ENCODE results near the gene RHBDF1.
A peak's percentile ranks its signal among the peaks of the same experiment; 100 is the strongest.

RHBDF1 gene, protein sequence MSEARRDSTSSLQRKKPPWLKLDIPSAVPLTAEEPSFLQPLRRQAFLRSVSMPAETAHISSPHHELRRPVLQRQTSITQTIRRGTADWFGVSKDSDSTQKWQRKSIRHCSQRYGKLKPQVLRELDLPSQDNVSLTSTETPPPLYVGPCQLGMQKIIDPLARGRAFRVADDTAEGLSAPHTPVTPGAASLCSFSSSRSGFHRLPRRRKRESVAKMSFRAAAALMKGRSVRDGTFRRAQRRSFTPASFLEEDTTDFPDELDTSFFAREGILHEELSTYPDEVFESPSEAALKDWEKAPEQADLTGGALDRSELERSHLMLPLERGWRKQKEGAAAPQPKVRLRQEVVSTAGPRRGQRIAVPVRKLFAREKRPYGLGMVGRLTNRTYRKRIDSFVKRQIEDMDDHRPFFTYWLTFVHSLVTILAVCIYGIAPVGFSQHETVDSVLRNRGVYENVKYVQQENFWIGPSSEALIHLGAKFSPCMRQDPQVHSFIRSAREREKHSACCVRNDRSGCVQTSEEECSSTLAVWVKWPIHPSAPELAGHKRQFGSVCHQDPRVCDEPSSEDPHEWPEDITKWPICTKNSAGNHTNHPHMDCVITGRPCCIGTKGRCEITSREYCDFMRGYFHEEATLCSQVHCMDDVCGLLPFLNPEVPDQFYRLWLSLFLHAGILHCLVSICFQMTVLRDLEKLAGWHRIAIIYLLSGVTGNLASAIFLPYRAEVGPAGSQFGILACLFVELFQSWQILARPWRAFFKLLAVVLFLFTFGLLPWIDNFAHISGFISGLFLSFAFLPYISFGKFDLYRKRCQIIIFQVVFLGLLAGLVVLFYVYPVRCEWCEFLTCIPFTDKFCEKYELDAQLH

DNA sequence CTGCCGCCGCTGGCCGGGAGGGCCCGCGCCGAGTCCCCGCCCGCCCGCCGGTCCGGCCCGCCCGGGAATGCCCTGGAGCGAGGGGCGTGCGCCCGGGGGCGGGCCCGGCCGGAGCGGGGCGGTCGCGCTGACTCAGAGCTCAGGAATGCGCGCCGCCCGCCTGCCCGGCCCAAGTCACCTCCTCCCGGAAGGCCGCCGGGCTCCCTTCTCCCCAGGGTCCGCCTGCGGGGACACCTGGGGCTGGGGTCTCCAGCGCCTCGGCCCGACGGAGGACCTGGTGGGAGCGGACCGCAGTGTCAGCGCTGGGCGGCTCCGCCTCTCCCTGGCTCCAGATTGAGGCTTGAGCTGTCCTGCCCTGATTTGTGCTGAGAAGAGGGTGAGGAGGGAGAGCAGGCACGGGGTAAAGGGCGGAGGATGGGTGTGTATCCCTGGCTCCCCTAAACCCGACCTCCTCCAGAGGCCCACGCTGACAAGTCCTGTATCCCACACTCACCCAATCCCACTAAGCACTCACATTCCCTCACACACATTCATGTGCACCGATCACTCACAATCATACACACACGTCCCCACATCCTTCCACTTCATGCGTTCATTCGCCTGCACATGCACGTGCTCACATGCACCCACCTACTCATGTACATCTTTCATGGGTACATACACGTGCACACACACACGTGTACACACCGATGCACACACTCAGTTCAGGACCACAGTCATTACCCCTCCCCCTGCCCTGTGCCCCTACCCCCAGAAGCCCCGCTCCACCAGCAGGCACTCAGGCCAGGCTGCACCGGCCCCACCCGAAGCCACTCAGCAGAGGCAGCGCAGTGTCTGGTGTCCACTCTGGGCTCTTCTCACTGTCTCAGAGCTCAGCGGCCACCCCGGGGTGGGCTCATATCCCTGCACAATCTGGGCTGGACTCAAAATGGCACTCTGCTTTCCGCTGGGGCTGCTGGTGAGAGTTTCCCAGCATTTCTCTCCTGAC is at the start of gene RHBDF1:
RHBDF1 (minus strand) TSS at position 71 of the 988 bp plus-strand sequence. CDS start 7,616 bp downstream, outside the sequence.
- no peak for DNase-seq

DNA sequence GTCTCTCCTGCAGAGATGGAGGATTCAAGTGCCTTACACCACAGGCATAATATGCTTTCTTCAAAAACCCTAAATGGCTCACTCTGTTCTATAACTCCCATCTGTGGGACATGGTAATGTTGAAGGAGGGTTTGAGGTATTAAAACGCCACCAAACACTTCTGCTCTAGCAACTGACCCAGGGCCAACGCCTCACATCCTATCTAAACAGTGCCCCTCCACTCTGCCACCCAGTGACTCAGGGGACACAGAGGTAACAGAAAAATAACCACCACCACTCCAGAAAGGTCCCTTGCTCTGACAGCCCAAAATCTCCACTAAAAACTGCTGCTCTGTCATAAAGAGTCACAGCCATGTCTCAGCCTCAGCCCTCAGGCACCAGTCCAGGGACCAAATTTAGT is 48.3 kb upstream of the RHBDF1 start:
- DNase-seq: no peak

DNA sequence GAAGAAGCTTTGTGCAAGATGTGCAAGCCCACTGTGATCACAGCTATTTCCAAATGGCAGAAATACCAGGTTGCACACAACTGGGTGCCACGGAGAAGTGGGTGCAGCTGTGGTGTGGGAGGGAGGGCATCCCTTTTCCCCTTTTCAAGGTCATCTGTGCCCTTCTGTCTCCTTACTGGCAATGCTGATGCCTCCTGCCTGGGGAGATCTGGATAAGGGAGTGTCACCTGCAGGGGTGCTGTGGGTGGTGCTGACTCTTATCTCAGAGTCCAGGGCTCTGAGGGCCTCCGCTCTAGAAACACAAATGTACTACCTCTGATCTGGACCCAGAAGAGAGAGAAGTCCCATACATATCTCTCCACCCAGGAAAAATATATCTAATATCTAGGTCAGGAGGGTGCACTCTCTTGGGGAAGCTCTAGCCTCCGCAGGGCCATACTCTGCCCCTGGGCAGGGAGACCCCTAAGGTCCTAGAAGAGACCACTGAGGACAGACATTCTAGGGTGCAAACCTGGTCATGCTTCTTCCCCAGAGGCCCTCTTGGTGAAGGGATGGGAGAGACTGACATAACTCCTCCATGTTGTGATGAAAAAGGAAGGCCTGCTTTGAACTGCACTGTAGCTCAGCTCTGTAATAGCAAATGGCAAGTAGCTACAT is 47.5 kb upstream of the RHBDF1 start:
- no peak for DNase-seq

DNA sequence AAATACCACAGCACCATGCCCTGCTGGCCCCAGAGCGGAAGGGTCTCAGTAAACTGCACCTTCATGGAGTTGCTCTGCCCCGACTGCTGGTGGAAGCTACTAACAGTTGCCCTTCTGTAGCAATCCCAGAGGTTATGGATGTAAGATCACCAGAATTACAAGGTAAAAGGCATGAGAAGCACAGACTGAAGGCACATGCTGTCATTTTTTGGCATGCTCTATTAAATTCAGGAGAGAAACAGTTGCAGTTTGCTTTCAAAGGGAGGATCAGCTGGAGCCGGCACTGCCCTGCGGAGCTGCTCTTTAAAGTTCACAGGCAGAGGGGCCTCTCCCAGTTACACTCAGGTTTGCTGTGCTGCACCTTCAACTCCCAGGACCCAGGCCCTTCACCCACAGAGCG is 46.9 kb upstream of the RHBDF1 start:
- no peak for DNase-seq

DNA sequence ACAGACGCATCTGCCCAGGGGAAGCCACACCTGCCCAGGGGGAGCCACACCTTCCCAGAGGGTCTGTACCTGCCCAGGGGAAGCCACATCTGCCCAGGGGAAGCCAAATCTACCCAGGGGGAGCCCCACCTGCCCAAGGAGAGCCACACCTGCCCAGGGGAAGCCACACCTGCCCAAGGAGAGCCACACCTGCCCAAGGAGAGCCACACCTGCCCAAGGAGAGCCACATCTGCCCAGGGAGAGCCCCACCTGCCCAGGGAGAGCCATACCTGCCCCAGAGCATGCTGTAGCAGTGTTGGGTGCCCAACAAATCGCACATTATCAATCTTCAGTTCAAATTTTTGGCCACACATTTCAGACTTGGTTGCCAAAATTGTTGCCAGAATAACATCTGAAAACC is 46.4 kb upstream of the RHBDF1 start:
- no peak for DNase-seq

DNA sequence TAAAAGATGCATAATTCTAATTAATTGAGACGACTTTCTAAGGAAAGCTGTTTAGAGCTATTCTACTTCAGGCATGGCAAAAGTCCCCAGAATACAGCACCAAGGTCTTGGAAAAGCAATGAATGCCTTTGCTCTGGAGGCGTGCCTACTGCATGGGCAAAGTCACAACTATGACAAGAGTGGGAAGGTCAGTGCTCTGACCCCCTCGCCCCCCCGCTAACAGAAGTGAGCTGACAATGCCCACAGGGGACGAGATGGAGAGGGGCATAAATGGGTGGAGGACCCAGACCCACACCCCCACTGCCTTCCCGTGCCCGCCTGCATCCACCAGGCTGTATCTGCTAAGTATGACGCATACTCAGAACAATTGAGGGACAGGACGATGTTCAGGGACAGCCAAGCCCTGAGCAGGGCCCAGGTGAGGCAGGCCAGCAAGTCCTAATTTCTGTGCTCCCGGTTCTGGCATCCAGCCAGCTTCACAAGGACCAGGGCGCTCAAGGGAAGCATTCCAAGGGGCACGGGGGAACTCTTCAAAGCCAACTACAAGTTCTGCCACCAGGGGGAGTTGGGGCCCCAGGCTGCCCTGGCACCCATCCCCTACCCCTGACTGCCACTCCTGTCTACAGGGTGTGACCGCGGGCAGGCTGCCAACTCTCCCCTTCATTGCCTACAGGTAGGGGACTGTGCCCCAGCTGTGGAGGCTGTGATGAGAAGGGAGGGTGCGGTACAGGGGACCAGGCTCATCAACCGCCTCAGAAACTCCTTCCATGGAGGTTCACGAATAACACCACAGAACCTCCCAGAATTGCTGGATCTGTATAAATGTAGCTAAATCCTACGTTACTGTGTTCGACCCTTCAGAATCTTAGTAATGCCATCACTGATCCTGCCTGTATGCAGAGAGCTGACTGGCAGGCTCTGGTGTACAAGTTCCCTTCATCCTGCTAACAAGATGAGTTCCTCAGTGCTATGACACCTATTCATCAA is 45.2 kb upstream of the RHBDF1 start:
- DNase-seq: peak; percentile 73

DNA sequence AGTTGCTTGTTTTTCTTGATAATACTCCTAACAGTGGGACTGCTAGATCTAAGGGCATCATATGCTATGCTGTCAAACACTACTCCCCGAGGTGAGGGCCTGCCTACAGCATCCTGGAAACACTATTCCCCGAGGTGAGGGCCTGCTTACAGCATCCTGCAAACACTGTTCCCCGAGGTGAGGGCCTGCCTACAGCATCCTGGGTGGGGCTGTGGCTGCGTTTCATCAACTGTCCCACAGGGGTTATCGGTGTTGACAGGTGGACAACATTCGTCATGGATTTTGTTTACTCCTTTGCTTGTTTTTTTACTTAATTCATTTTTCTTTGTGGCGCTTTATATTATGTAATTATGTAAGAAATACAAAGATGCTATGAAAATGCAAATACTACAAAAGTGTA is 43.6 kb upstream of the RHBDF1 start:
- no peak for DNase-seq

DNA sequence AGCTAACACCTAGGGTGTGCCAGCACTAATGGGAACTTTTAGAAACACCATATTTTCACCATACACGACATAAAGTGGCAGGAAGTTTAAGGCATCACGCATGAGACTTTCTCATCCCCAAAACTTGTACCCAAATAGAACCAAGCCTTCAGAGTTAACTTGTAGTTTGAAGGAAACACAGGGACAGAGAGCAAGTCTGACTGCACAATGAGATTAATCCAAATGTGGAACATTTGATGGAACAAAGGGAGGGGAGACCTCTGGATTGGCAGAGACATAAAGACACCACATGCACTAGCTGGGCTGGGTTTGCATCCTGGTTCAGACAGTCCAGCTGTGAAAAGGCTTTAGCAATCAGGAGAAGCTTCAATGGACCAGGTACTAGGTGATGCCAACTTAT is 41.9 kb upstream of the RHBDF1 start:
- DNase-seq: no peak

DNA sequence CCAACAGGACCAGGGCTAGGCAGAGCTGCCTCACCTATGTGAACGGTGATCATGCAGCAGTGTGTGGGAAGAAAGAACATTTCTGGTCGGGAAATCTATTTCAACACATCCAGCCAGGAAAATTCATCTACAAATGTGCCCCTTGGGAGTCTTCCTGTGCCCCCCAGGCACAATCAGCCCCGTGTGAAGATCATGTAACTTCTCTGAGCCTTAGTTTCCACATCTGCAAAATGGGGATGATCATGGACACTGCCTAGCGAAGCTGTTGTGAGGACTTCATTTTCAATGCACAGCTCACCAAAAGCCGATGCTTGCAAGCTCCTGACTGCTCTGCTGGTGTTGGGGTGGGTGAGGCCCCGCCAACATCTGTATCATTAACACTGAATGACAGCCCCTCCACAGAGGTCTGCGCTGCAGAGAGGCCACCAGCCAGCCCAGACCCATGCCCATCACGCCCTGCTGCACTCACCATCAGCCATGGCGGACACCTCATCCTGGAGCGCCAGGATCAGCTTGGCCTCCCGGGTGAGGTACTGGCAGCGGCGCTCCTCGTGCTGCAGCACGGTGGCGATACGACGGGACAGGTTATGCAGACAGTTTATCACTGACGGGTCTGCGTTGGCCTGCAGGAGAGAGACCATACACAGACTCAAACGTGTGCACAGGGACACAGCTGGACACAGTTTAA is 39.9 kb upstream of the RHBDF1 start:
- DNase-seq: no peak

DNA sequence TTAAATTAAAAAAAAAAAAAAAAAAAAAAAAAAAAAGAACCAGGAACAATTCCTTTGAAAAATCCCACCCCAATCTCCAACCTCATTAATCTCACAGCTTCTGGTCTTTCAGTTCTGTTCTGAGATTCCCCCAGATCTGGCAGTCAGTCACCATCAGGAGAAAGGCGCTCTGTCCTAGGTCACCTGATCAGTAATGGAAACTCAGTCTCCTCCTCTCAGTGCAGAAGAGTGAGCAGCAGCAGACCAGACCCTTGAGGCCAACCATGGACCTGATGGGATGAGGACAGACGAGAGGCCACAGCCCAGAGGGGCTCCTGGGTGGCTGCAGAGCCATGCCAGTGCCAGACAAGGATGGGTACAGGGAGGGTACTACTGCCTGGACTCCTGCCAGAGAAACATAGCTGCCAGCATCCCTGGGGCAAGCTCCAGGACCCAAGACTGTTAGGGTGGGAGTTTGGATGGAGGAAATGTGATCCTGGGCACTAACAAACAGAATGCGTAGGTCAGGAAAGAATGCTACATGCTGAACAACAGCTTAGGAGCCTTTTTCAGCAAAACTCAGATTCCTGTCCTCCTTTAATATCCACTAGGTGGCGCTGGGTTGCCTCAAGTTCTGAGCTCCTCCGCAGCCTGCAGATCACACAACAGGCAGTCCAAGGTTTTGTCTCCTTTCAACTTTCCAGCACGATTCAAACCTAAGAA is 34.3 kb upstream of the RHBDF1 start:
- DNase-seq: peak; percentile 73

DNA sequence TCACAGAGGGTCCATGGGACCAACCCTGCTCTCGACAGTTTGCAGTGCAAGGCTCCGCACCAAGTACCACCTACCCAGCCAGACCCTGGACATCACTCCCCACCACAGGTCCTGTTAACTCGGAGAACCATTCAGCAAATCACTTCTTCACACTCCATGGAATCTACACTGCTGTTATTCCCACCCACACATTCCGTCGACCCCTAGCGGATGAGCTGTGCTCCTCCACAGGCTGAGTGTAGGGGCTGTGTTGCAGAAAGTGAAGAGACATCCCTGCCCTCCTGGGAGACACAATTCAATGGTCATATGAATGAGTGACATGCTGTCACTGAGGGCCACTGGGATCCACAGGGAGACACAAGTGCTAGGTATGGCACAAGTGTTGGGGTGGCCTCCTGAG is 33.1 kb upstream of the RHBDF1 start:
- DNase-seq: no peak

DNA sequence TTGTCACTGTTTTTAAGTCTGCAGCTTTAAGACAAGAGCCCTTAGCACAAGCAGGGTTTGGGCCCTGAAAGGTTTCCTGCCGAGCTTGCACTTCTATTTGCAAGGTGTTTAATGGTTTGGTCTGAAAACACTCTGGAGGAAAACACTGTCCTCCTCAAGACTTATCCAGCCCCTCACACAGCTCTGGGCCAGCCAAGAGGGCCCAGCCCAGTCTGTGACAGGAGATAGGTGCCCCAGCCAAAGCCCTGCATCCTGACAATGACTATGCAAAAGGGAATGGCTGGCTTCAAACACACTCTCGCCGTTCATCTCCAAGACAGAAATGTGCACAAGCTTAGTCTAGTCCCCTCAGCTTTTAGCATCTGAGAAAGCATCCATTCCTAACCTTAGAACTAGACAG is 32.5 kb upstream of the RHBDF1 start:
- no peak for DNase-seq

DNA sequence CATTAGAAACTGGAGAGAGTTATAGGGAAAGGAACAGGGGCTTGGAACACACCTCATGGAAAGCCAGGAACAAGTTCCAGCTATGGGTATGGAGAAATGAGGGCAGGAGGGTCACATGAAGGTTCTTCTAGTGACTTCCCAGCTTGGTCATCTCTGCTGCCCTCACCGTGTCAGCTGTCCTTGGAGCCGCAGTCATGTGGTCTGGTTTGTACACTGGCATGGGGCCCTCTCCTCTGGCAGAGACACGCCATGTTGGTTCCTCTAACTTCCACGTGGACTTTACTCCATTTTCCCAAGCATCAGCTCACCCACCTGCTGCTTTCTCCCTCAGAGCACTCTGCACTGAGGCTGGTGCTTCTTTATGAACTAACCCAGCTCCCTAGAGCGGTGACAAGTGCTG is 31.9 kb upstream of the RHBDF1 start:
- no peak for DNase-seq

DNA sequence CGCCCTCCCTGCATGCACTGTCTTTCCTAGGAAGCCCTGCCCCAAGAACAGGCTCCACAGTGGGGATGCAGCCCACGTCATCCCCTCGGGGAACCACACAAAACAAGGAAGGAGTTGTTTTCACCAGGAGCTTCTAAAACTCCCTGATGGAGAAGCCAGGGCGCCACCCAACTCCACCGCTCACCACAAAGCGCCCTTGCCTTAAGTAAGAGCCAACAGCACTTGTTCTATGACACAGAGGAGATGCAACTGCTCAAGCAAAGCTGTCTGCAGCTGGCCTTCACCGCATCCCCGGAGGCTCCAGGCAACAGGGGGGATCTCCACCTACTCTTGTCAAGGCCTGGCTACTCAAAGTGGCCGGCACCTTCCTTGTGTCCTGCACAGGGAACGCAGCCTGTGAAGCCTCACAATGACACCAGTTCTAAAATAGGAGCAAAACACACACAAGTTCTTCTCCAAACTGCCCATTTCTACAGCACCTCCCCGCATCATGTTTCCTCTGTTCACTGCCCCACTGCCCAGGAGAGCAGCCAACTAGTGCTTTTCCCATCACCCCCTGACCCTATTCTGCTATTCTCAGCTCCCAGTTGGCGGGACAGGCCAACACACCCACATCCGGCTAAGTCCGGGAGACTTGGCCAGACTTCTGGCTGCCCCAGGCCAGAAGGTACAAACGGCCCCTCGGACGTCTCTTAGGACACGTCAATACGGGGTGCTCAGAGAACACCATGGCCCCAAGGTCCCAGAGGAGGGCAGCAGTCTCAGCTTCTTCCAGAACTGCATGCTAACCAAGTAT is 29.8 kb upstream of the RHBDF1 start:
- DNase-seq: no peak

DNA sequence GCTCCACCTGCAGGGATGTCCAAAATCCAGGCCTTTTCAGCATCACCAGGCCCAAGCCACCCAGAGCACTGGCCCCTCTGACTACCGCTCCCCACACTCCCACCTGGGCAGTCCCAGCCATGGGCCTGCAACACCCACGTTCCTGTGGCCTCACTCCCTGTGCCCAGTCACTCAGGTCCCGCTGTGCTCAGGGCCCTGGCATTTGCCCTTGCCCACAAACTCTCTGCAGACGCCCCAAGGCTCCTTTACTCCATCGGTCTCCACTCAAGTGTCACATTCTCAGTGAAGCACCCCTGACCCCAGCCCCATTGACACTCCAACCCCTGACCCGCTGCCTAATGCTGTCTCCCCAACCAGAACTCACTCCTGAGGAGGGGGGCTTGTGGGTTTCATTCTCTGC is 29.2 kb upstream of the RHBDF1 start:
- DNase-seq: no peak

DNA sequence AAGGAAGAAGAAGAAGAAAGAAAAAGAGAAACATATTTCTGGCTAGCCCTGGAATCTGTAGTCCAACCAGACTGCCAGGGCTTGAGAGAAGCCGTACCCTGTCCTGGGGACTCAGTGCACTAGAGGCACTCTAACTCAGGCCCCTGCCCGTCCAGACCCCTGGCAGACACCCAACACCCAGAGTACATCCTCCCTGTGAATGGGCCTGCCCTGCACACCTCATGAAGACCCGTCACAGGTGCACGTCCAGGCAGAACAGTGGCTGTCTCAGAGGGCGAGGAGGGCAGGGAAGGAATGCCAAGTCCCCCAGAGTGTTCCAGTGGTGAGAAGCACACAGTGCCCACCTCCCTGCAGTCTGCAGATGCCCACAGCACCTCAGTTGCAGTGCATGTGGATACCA is 28.6 kb upstream of the RHBDF1 start:
- DNase-seq: no peak

DNA sequence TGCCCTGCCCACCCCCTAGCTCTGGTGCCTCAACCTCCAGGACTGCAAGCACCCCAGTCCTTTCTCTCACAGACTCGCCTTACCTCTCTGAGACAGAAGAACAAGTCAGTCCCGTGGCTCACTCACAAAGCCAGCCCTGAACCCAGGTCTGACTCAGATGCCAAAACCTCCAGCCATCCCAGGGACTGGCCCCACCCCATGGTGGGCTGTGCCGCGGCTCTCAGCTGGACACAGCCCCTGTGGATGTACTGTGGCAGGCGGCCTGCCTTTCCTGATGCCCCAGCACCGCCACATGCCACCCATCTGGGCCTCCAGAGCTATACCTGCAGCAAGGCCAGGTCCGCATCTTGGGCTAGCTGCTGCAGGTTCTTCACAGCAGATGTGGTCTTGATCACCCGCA is 25.4 kb upstream of the RHBDF1 start:
- DNase-seq: no peak

DNA sequence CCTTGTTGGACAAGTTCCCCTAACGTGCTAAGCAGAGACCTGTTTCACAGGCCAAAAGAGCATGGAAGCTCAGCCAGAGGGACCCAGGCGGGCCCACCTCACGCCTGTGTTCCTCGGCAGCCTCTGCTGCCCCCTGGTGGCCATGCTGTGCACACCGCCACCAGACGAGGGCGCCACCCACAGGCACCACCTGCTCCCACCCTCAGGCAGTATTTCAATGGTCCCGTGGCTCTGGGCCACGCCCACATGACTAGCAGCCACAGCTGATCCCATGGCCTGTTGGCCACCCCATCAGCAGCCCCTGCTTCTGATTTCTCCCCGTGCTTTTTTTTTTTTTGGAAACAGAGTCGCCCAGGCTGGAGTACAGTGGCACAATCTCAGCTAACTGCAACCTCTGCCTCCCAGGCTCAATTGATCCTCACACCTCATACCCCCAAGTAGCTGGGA is 24.5 kb upstream of the RHBDF1 start:
- DNase-seq: peak; percentile 91

DNA sequence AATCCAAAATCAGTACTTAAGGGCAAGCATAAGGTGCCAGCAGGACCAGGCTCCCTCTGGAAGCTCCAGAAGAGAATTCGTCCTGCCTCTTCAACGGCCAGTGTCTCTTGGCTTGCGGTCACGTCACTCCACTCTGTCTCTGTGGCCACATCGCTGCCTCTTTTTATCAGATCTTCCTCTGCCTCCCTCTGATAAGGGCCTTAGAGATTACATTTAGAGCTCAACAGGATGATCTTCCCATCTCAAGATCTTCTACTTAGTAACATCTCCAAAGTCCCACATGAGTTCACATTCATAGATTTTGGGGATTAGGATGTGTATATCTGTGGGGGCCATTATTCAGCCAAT is 22.5 kb upstream of the RHBDF1 start:
- DNase-seq: no peak
